Measurements from ENCODE around the gene LBP. TPM values are rescaled to one million over a fixed set of nuclear protein-coding genes. Genes with fewer than 3 reads are reported as not detected.
"Not testable (repeated sequence)": the region's sequence is repeated elsewhere in the genome, so short reads cannot be mapped to it uniquely, and the experiment has no call there.

Gene LBP
- total RNA-seq, 1 experiment from 2014 or later, result 0.15 TPM

DNA sequence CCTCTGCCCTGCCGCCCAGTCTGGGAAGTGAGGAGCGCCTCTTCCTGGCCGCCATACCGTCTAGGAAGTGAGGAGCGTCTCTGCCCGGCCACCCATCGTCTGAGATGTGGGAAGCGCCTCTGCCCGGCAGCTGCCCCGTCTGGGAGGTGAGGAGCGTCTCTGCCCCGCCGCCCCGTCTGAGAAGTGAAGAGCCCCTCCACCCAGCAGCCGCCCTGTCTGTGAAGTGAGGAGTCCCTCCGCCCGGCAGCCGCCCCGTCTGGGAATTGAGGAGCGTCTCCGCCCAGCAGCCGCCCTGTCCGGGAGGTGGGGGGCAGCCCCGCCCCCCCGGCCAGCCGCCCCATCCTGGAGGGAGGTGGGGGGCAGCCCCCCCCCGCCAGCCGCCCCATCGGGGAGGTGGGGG lies 61.0 kb downstream of the LBP start:
- POLR2A ChIA-PET, result no interaction called here
- Histone ChIP-seq H3K4me1 (ENCODE audit: control insufficient read depth in 1 of 2, insufficient read depth in 2 of 2, low read length in 2 of 2) (no peaks in the 10 kb centered on the region; a peak in 1 of 4 replicates), H3K79me2 (ENCODE audit: insufficient read depth, low read length) (no peaks in the 10 kb centered on the region), H3K9me3 (ENCODE audit: control insufficient read depth in 1 of 2, insufficient read depth in 1 of 2, low read depth in 1 of 2, low read length in 2 of 2) (no peaks in the 10 kb centered on the region; a peak in 1 of 4 replicates), H4K20me1 (ENCODE audit: insufficient read depth) (no peaks in the 10 kb centered on the region), H3K9ac (ENCODE audit: low read length) (no peak overlapping the region), H3K27me3 (ENCODE audit: insufficient read depth, low read length) (no peaks in the 10 kb centered on the region), H3K4me3 (replicated peaks in 1 of 2; ENCODE audit: low read depth in 1 of 2, low read length in 2 of 2) (no peak overlapping the region), H3K9me2 (ENCODE audit: insufficient read depth) (no peaks in the 10 kb centered on the region), H3K4me2 (ENCODE audit: low read length) (no peak overlapping the region), H3K27ac (ENCODE audit: low read depth, low read length) (no peak overlapping the region), H2AFZ (ENCODE audit: low read depth, low read length, poor library complexity, severe bottlenecking) (no peak overlapping the region), H3K36me3 (ENCODE audit: control insufficient read depth in 1 of 2, insufficient read depth in 2 of 2, low read length in 2 of 2) (no peaks in the 10 kb centered on the region)
- DNase-seq (ENCODE audit: low read depth, low spot score) (no peak), ATAC-seq (no peak)
- RAD21 ChIA-PET (ENCODE audit: low non-redundant PET in 1 of 2, low total read pairs in 2 of 2, uncharacterized antibody in 2 of 2, unreplicated experiment in 2 of 2), result no interaction called here
- intact Hi-C loops (cut with micrococcal nuclease), result loop anchor here (5.0 kb wide), 2 partner anchors 350 to 845 kb away; no protein-coding TSS in a partner anchor
- TF ChIP-seq SRF (IDR thresholded peaks at IDR 0.05; ENCODE audit: low read depth) (no peak), EZH2phosphoT487 (IDR thresholded peaks at IDR 0.05; ENCODE audit: borderline replicate concordance) (no peak), ZNF274 (IDR thresholded peaks at IDR 0.05; ENCODE audit: low read depth, low read length) (no peak), TCF7L2 (IDR thresholded peaks at IDR 0.05; ENCODE audit: borderline replicate concordance, extremely low read depth, insufficient read depth, insufficient read length) (no peak), POLR2AphosphoS5 (IDR thresholded peaks at IDR 0.05; ENCODE audit: low read depth, low read length) (no peak), ZFX (IDR thresholded peaks at IDR 0.05) (no peak), SP1 (IDR thresholded peaks at IDR 0.05; ENCODE audit: low read depth) (no peak), EGR1 (IDR thresholded peaks at IDR 0.05; ENCODE audit: low read depth) (no peak), EZH2 (IDR thresholded peaks at IDR 0.05) (no peak)
- CTCF ChIA-PET, result interaction anchor here (1.9 kb wide), 1 partner anchor 9 kb away, joined by 4 read pairs; no protein-coding TSS in a partner anchor
- BruUV-seq (replicated peaks), result no TSS peak

DNA sequence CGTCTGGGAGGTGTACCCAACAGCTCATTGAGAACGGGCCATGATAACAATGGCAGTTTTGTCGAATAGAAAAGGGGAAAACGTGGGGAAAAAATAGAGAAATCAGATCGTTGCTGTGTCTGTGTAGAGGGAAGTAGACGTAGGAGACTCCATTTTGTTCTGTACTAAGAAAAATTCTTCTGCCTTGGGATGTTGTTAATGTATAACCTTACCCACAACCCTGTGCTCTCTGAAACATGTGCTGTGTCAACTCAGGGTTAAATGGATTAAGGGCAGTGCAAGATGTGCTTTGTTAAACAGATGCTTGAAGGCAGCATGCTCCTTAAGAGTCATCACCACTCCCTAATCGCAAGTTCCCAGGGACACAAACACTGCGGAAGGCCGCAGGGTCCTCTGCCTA lies 61.5 kb downstream of the LBP start:
- H3K4me3 ChIP-seq (replicated peaks in 1 of 2; ENCODE audit: low read depth in 1 of 2, low read length in 2 of 2); DNase-seq (ENCODE audit: low read depth, low spot score); BruUV-seq (replicated peaks); H3K4me2 ChIP-seq (ENCODE audit: low read length); H2AFZ ChIP-seq (ENCODE audit: low read depth, low read length, poor library complexity, severe bottlenecking); H3K79me2 ChIP-seq (ENCODE audit: insufficient read depth, low read length); ATAC-seq; H4K20me1 ChIP-seq (ENCODE audit: insufficient read depth); H3K9me2 ChIP-seq (ENCODE audit: insufficient read depth); H3K4me1 ChIP-seq (ENCODE audit: control insufficient read depth in 1 of 2, insufficient read depth in 2 of 2, low read length in 2 of 2); H3K9ac ChIP-seq (ENCODE audit: low read length); H3K36me3 ChIP-seq (ENCODE audit: control insufficient read depth in 1 of 2, insufficient read depth in 2 of 2, low read length in 2 of 2); H3K27me3 ChIP-seq (ENCODE audit: insufficient read depth, low read length); H3K9me3 ChIP-seq (ENCODE audit: control insufficient read depth in 1 of 2, insufficient read depth in 1 of 2, low read depth in 1 of 2, low read length in 2 of 2); H3K27ac ChIP-seq (ENCODE audit: low read depth, low read length): not testable (repeated sequence)
- CTCF ChIA-PET, result interaction anchor here (0.9 to 1.9 kb wide), 15 partner anchors 10 to 856 kb away, joined by 3 to 15 read pairs (median 5); partner anchors contain the start of gene SNHG17
- intact Hi-C loops (cut with micrococcal nuclease), result loop anchor here (1.0 to 5.0 kb wide), 4 partner anchors 71 to 846 kb away; no protein-coding TSS in a partner anchor
- POLR2A ChIA-PET, result interaction anchor here (1.1 kb wide), 1 partner anchor 27 kb away, joined by 3 read pairs; the partner anchor contains the start of gene SNHG17
- RAD21 ChIA-PET (ENCODE audit: low non-redundant PET in 1 of 2, low total read pairs in 2 of 2, uncharacterized antibody in 2 of 2, unreplicated experiment in 2 of 2), result interaction anchor here (1.0 to 1.4 kb wide), 3 partner anchors 69 to 350 kb away, joined by 3 to 4 read pairs (median 3); no protein-coding TSS in a partner anchor

All from HCT116 (cell line).